ENCODE results near the gene UTP25.

- TF ChIP-seq, protein P1, sequence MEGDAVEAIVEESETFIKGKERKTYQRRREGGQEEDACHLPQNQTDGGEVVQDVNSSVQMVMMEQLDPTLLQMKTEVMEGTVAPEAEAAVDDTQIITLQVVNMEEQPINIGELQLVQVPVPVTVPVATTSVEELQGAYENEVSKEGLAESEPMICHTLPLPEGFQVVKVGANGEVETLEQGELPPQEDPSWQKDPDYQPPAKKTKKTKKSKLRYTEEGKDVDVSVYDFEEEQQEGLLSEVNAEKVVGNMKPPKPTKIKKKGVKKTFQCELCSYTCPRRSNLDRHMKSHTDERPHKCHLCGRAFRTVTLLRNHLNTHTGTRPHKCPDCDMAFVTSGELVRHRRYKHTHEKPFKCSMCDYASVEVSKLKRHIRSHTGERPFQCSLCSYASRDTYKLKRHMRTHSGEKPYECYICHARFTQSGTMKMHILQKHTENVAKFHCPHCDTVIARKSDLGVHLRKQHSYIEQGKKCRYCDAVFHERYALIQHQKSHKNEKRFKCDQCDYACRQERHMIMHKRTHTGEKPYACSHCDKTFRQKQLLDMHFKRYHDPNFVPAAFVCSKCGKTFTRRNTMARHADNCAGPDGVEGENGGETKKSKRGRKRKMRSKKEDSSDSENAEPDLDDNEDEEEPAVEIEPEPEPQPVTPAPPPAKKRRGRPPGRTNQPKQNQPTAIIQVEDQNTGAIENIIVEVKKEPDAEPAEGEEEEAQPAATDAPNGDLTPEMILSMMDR (IDR thresholded peaks at IDR 0.05; ENCODE audit: low read depth, low read length, poor library complexity, severe bottlenecking), result no peak
- TF ChIP-seq EZH2phosphoT487 (IDR thresholded peaks at IDR 0.05; ENCODE audit: borderline replicate concordance, low read length), result no peak
Measured at GRCh38 chr1:209830722-209831121, 3.0 kb downstream of the UTP25 start.
